Hepatocyte (in vitro differentiated cells): ENCODE data around the gene MGAT4A.

Source experiments
- EZH2 ChIP-seq: fragments of 200-600 bp; sonication (generic); IDR thresholded peaks from 2 replicates; pipeline ENCODE4 v1.6.1; 2016; ENCODE audit warnings: antibody characterized with exemption, mild to moderate bottlenecking, borderline replicate concordance
- TF ChIP-seq, protein P1 (sequence below): fragments of 200-600 bp; sonication (generic); IDR thresholded peaks from 2 replicates; pipeline ENCODE4 v1.5.1; 2016; ENCODE audit warnings: antibody characterized with exemption, mild to moderate bottlenecking; ENCODE audit not compliant: poor library complexity

- TF ChIP-seq, protein P1, sequence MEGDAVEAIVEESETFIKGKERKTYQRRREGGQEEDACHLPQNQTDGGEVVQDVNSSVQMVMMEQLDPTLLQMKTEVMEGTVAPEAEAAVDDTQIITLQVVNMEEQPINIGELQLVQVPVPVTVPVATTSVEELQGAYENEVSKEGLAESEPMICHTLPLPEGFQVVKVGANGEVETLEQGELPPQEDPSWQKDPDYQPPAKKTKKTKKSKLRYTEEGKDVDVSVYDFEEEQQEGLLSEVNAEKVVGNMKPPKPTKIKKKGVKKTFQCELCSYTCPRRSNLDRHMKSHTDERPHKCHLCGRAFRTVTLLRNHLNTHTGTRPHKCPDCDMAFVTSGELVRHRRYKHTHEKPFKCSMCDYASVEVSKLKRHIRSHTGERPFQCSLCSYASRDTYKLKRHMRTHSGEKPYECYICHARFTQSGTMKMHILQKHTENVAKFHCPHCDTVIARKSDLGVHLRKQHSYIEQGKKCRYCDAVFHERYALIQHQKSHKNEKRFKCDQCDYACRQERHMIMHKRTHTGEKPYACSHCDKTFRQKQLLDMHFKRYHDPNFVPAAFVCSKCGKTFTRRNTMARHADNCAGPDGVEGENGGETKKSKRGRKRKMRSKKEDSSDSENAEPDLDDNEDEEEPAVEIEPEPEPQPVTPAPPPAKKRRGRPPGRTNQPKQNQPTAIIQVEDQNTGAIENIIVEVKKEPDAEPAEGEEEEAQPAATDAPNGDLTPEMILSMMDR, result no peak
- TF ChIP-seq EZH2, result no peak
Observed at GRCh38 chr2:98649992-98650375, 80.9 kb downstream of the MGAT4A start.
